NCI-H2171 (cell line): Measurements from ENCODE around the gene TM4SF20.

Source experiments
- DNase-seq: peaks from one replicate; lab custom pipeline; 2025; lab: John Stamatoyannopoulos, UW

TM4SF20 gene

GRCh38 chr2:227379095-227379494 is at the start of gene TM4SF20:
Gene TM4SF20, minus strand, starts transcription at chr2:227379306. Its CDS starts 38 bp downstream, at chr2:227379268.
- DNase-seq = no peak

- no peak for DNase-seq
Observed at GRCh38 chr2:227428731-227429285, 49.7 kb upstream of the TM4SF20 start.

- DNase-seq = no peak
Observed at GRCh38 chr2:227423656-227424499, 44.8 kb upstream of the TM4SF20 start.

- DNase-seq = no peak
Observed at GRCh38 chr2:227420087-227421052, 41.3 kb upstream of the TM4SF20 start.

GRCh38 chr2:227416701-227417100 is 37.6 kb upstream of the TM4SF20 start:
- no peak for DNase-seq

GRCh38 chr2:227415538-227416424 is 36.7 kb upstream of the TM4SF20 start:
- DNase-seq = no peak

GRCh38 chr2:227414846-227415245 is 35.7 kb upstream of the TM4SF20 start:
- no peak for DNase-seq

GRCh38 chr2:227413371-227413770 is 34.3 kb upstream of the TM4SF20 start:
- no peak for DNase-seq

GRCh38 chr2:227412877-227413276 is 33.8 kb upstream of the TM4SF20 start:
- DNase-seq = no peak

- no peak for DNase-seq
Observed at GRCh38 chr2:227411990-227412350, 32.9 kb upstream of the TM4SF20 start.

- no peak for DNase-seq
Observed at GRCh38 chr2:227411320-227411989, 32.3 kb upstream of the TM4SF20 start.

GRCh38 chr2:227410191-227410590 is 31.1 kb upstream of the TM4SF20 start:
- no peak for DNase-seq

GRCh38 chr2:227407591-227408151 is 28.6 kb upstream of the TM4SF20 start:
- DNase-seq = no peak

GRCh38 chr2:227406177-227407031 is 27.3 kb upstream of the TM4SF20 start:
- DNase-seq = peak; percentile 63

GRCh38 chr2:227404585-227405271 is 25.6 kb upstream of the TM4SF20 start:
- no peak for DNase-seq

GRCh38 chr2:227402959-227403358 is 23.9 kb upstream of the TM4SF20 start:
- no peak for DNase-seq

- no peak for DNase-seq
Observed at GRCh38 chr2:227402321-227402720, 23.2 kb upstream of the TM4SF20 start.

GRCh38 chr2:227401550-227401949 is 22.4 kb upstream of the TM4SF20 start:
- no peak for DNase-seq
